WTC11 (cell line): ENCODE measurements around the gene IQCB1. TPM values are rescaled to one million over a fixed set of nuclear protein-coding genes. Genes with fewer than 3 reads are reported as not detected.

Experiments used
- ATAC-seq: fragments of 200-7000 bp; cut with Tn5 transposase; 2 replicates; pipeline ENCODE4 v1.10.0; 2021; ENCODE audit warnings: mild to moderate bottlenecking, moderate library complexity
- CTCF ChIA-PET: fragments of 300-600 bp; sonication (Branson Sonifier 250); formaldehyde crosslinking; loops from one replicate; lab custom pipeline; 2021; ENCODE audit warnings: antibody characterized with exemption; lab: Charles Lee
- POLR2A ChIA-PET: fragments of 350-600 bp; sonication (Branson Sonifier 250); formaldehyde crosslinking; loops from one replicate; lab custom pipeline; 2021; ENCODE audit warnings: antibody characterized with exemption; lab: Charles Lee
- DNase-seq: peaks from one replicate; pipeline ENCODE4 v3.0.0; 2021; ENCODE audit warnings: low spot score
- H3K27ac Mint-ChIP-seq: 2 replicates; pipeline ENCODE4 v1.8.0; 2021; ENCODE audit warnings: mixed read lengths
- H3K27me3 Mint-ChIP-seq: 2 replicates; pipeline ENCODE4 v1.8.0; 2021; ENCODE audit warnings: low read depth, mild to moderate bottlenecking, moderate library complexity, mixed read lengths
- H3K36me3 Mint-ChIP-seq: 2 replicates; pipeline ENCODE4 v1.8.0; 2021; ENCODE audit warnings: mixed read lengths
- H3K4me1 Mint-ChIP-seq: 2 replicates; pipeline ENCODE4 v1.8.0; 2022; ENCODE audit warnings: mixed read lengths
- H3K4me3 Mint-ChIP-seq: 2 replicates; pipeline ENCODE4 v1.8.0; 2021; ENCODE audit warnings: mild to moderate bottlenecking, moderate library complexity, mixed read lengths
- H3K9me3 Mint-ChIP-seq: 2 replicates; pipeline ENCODE4 v1.8.0; 2021; ENCODE audit warnings: mixed read lengths
- E2F1 ChIP-seq: sonication (generic); formaldehyde crosslinking; IDR thresholded peaks from 2 replicates; pipeline ENCODE4 v1.8.0; 2022; ENCODE audit warnings: mild to moderate bottlenecking, missing genetic modification reagents
- EMX1 ChIP-seq: fragments of 250-450 bp; sonication (Bioruptor Pico); IDR thresholded peaks from 2 replicates; pipeline ENCODE4 v1.8.0; 2021; ENCODE audit warnings: mild to moderate bottlenecking
- FOXP1 ChIP-seq: sonication (generic); formaldehyde crosslinking; IDR thresholded peaks from 2 replicates; pipeline ENCODE4 v1.8.0; 2022; ENCODE audit warnings: missing genetic modification reagents, mild to moderate bottlenecking, moderate library complexity, borderline replicate concordance
- GRHL2 ChIP-seq: fragments of 250-450 bp; sonication (Bioruptor Pico); IDR thresholded peaks from 2 replicates; pipeline ENCODE4 v1.8.0; 2022; ENCODE audit warnings: mild to moderate bottlenecking, moderate library complexity; ENCODE audit not compliant: insufficient replicate concordance, severe bottlenecking
- IRF2 ChIP-seq: sonication (generic); formaldehyde crosslinking; IDR thresholded peaks from 2 replicates; pipeline ENCODE4 v1.8.0; 2022; ENCODE audit warnings: low read depth, missing genetic modification reagents, borderline replicate concordance
- JUN ChIP-seq: sonication (generic); formaldehyde crosslinking; IDR thresholded peaks from 2 replicates; pipeline ENCODE4 v1.8.0; 2023; ENCODE audit warnings: mild to moderate bottlenecking, missing genetic modification reagents
- MXD4 ChIP-seq: fragments of 250-450 bp; sonication (Bioruptor Pico); IDR thresholded peaks from 2 replicates; pipeline ENCODE4 v1.8.0; 2021; ENCODE audit warnings: mild to moderate bottlenecking, moderate library complexity, borderline replicate concordance
- NR3C1 ChIP-seq: sonication (generic); formaldehyde crosslinking; conservative IDR thresholded peaks from 2 replicates; pipeline ENCODE4 v1.8.1; 2023; ENCODE audit warnings: low read depth, mild to moderate bottlenecking, missing genetic modification reagents
- USF1 ChIP-seq: sonication (generic); formaldehyde crosslinking; IDR thresholded peaks from 2 replicates; pipeline ENCODE4 v1.8.0; 2022; ENCODE audit warnings: mild to moderate bottlenecking, missing genetic modification reagents
- ZBTB21 ChIP-seq: sonication (generic); formaldehyde crosslinking; IDR thresholded peaks from 2 replicates; pipeline ENCODE4 v1.8.1; 2023; ENCODE audit warnings: mild to moderate bottlenecking, missing genetic modification reagents, borderline replicate concordance
- ZNF121 ChIP-seq: sonication (generic); formaldehyde crosslinking; IDR thresholded peaks from 2 replicates; pipeline ENCODE4 v1.8.0; 2023; ENCODE audit warnings: missing genetic modification reagents
- ZNF232 ChIP-seq: sonication (generic); formaldehyde crosslinking; IDR thresholded peaks from 2 replicates; pipeline ENCODE4 v1.8.0; 2022; ENCODE audit warnings: mild to moderate bottlenecking, missing genetic modification reagents
- ZNF396 ChIP-seq: fragments of 250-450 bp; sonication (Bioruptor Pico); IDR thresholded peaks from 2 replicates; pipeline ENCODE4 v1.8.0; 2021; ENCODE audit warnings: mild to moderate bottlenecking, moderate library complexity, borderline replicate concordance
- ZNF423 ChIP-seq: fragments of 250-450 bp; sonication (Bioruptor Pico); IDR thresholded peaks from 2 replicates; pipeline ENCODE4 v2.1.2; 2022; ENCODE audit warnings: mild to moderate bottlenecking, moderate library complexity
- ZNF671 ChIP-seq: fragments of 250-450 bp; sonication (Bioruptor Pico); IDR thresholded peaks from 2 replicates; pipeline ENCODE4 v1.8.0; 2021; ENCODE audit warnings: mild to moderate bottlenecking
- total RNA-seq: library from RNA; stranded (reverse); gene quantifications from 3 replicates; pipeline ENCODE4 v1.2.3, GENCODE V29; 2021
- TF ChIP-seq, protein P1 (sequence below): sonication (generic); formaldehyde crosslinking; IDR thresholded peaks from 2 replicates; pipeline ENCODE4 v1.8.1; 2022; ENCODE audit warnings: low read depth, missing genetic modification reagents, borderline replicate concordance
- TF ChIP-seq, protein P2 (sequence below): sonication (generic); formaldehyde crosslinking; IDR thresholded peaks from 2 replicates; pipeline ENCODE4 v1.8.1; 2023; ENCODE audit warnings: mild to moderate bottlenecking, missing genetic modification reagents, moderate library complexity
- TF ChIP-seq, protein P3 (sequence below): sonication (generic); formaldehyde crosslinking; IDR thresholded peaks from 2 replicates; pipeline ENCODE4 v1.8.1; 2022; ENCODE audit warnings: missing genetic modification reagents, borderline replicate concordance
- TF ChIP-seq, protein P4 (sequence below): fragments of 200-600 bp; IDR thresholded peaks from 2 replicates; pipeline ENCODE4 v1.8.0; 2022; ENCODE audit warnings: antibody characterized with exemption
- TF ChIP-seq, protein P5 (sequence below): sonication (generic); formaldehyde crosslinking; IDR thresholded peaks from 2 replicates; pipeline ENCODE4 v1.8.0; 2022; ENCODE audit warnings: missing genetic modification reagents
- TF ChIP-seq, protein P6 (sequence below): fragments of 250-450 bp; sonication (Bioruptor Pico); IDR thresholded peaks from 2 replicates; pipeline ENCODE4 v1.9.0; 2021; ENCODE audit warnings: mild to moderate bottlenecking

IQCB1 gene
- total RNA-seq, 1 experiment from 2014 or later, result 30.2 TPM

DNA sequence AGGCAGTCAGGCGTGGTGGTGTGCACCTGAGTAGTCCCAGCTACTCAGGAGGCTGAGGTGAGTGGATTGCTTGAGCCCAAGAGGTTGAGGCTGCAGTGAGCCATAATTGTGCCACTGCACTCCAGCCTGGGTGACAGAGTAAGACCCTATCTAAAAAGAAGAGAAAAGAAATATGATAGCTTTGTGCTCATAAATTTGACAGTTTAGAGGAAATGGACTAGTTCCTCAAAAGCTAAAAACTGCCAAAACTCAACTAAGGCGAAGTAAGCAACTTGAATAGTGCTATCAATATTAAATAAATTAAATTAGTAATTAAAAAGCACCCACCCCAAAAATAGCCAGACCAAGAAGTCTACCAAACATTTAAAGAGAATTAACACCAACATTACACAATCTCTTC lies 34.9 kb upstream of the IQCB1 start (continued):
- TF ChIP-seq ZBTB21 (CRISPR knock-in tag), result no peak
- no peak for TF ChIP-seq EMX1
- TF ChIP-seq E2F1 (CRISPR knock-in tag), result no peak

- H3K27ac Mint-ChIP-seq, result no peak overlapping the region
- H3K27me3 Mint-ChIP-seq, result no peaks in the 10 kb centered on the region
- DNase-seq (no peak), ATAC-seq (no peak)
- H3K4me3 Mint-ChIP-seq, result no peak overlapping the region
- no peaks in the 10 kb centered on the region for H3K4me1 Mint-ChIP-seq
- ChIA-PET CTCF (no interaction called here), POLR2A (no interaction called here)
- H3K9me3 Mint-ChIP-seq, result peaks cover 26% of the 10 kb centered on the region
- H3K36me3 Mint-ChIP-seq, result peaks cover 30% of the 10 kb centered on the region
- TF ChIP-seq FOXP1 (CRISPR knock-in tag) (no peak), JUN (CRISPR knock-in tag) (no peak), ZNF671 (CRISPR knock-in tag) (no peak), GRHL2 (CRISPR knock-in tag) (no peak), USF1 (CRISPR knock-in tag) (no peak), ZNF396 (no peak), ZNF232 (CRISPR knock-in tag) (no peak), NR3C1 (CRISPR knock-in tag) (no peak), ZNF423 (no peak), ZNF121 (CRISPR knock-in tag) (no peak), E2F1 (CRISPR knock-in tag) (no peak), MXD4 (no peak), IRF2 (CRISPR knock-in tag) (no peak)
- TF ChIP-seq, protein P1, sequence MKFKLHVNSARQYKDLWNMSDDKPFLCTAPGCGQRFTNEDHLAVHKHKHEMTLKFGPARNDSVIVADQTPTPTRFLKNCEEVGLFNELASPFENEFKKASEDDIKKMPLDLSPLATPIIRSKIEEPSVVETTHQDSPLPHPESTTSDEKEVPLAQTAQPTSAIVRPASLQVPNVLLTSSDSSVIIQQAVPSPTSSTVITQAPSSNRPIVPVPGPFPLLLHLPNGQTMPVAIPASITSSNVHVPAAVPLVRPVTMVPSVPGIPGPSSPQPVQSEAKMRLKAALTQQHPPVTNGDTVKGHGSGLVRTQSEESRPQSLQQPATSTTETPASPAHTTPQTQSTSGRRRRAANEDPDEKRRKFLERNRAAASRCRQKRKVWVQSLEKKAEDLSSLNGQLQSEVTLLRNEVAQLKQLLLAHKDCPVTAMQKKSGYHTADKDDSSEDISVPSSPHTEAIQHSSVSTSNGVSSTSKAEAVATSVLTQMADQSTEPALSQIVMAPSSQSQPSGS (CRISPR knock-in tag), result no peak
- TF ChIP-seq, protein P2, sequence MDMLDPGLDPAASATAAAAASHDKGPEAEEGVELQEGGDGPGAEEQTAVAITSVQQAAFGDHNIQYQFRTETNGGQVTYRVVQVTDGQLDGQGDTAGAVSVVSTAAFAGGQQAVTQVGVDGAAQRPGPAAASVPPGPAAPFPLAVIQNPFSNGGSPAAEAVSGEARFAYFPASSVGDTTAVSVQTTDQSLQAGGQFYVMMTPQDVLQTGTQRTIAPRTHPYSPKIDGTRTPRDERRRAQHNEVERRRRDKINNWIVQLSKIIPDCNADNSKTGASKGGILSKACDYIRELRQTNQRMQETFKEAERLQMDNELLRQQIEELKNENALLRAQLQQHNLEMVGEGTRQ (CRISPR knock-in tag), result no peak
- TF ChIP-seq, protein P3, sequence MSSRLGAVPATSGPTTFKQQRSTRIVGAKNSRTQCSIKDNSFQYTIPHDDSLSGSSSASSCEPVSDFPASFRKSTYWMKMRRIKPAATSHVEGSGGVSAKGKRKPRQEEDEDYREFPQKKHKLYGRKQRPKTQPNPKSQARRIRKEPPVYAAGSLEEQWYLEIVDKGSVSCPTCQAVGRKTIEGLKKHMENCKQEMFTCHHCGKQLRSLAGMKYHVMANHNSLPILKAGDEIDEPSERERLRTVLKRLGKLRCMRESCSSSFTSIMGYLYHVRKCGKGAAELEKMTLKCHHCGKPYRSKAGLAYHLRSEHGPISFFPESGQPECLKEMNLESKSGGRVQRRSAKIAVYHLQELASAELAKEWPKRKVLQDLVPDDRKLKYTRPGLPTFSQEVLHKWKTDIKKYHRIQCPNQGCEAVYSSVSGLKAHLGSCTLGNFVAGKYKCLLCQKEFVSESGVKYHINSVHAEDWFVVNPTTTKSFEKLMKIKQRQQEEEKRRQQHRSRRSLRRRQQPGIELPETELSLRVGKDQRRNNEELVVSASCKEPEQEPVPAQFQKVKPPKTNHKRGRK, result no peak
- TF ChIP-seq, protein P4, sequence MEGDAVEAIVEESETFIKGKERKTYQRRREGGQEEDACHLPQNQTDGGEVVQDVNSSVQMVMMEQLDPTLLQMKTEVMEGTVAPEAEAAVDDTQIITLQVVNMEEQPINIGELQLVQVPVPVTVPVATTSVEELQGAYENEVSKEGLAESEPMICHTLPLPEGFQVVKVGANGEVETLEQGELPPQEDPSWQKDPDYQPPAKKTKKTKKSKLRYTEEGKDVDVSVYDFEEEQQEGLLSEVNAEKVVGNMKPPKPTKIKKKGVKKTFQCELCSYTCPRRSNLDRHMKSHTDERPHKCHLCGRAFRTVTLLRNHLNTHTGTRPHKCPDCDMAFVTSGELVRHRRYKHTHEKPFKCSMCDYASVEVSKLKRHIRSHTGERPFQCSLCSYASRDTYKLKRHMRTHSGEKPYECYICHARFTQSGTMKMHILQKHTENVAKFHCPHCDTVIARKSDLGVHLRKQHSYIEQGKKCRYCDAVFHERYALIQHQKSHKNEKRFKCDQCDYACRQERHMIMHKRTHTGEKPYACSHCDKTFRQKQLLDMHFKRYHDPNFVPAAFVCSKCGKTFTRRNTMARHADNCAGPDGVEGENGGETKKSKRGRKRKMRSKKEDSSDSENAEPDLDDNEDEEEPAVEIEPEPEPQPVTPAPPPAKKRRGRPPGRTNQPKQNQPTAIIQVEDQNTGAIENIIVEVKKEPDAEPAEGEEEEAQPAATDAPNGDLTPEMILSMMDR, result no peak
- TF ChIP-seq, protein P5, sequence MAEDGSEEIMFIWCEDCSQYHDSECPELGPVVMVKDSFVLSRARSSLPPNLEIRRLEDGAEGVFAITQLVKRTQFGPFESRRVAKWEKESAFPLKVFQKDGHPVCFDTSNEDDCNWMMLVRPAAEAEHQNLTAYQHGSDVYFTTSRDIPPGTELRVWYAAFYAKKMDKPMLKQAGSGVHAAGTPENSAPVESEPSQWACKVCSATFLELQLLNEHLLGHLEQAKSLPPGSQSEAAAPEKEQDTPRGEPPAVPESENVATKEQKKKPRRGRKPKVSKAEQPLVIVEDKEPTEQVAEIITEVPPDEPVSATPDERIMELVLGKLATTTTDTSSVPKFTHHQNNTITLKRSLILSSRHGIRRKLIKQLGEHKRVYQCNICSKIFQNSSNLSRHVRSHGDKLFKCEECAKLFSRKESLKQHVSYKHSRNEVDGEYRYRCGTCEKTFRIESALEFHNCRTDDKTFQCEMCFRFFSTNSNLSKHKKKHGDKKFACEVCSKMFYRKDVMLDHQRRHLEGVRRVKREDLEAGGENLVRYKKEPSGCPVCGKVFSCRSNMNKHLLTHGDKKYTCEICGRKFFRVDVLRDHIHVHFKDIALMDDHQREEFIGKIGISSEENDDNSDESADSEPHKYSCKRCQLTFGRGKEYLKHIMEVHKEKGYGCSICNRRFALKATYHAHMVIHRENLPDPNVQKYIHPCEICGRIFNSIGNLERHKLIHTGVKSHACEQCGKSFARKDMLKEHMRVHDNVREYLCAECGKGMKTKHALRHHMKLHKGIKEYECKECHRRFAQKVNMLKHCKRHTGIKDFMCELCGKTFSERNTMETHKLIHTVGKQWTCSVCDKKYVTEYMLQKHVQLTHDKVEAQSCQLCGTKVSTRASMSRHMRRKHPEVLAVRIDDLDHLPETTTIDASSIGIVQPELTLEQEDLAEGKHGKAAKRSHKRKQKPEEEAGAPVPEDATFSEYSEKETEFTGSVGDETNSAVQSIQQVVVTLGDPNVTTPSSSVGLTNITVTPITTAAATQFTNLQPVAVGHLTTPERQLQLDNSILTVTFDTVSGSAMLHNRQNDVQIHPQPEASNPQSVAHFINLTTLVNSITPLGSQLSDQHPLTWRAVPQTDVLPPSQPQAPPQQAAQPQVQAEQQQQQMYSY (CRISPR knock-in tag), result no peak
- TF ChIP-seq, protein P6, sequence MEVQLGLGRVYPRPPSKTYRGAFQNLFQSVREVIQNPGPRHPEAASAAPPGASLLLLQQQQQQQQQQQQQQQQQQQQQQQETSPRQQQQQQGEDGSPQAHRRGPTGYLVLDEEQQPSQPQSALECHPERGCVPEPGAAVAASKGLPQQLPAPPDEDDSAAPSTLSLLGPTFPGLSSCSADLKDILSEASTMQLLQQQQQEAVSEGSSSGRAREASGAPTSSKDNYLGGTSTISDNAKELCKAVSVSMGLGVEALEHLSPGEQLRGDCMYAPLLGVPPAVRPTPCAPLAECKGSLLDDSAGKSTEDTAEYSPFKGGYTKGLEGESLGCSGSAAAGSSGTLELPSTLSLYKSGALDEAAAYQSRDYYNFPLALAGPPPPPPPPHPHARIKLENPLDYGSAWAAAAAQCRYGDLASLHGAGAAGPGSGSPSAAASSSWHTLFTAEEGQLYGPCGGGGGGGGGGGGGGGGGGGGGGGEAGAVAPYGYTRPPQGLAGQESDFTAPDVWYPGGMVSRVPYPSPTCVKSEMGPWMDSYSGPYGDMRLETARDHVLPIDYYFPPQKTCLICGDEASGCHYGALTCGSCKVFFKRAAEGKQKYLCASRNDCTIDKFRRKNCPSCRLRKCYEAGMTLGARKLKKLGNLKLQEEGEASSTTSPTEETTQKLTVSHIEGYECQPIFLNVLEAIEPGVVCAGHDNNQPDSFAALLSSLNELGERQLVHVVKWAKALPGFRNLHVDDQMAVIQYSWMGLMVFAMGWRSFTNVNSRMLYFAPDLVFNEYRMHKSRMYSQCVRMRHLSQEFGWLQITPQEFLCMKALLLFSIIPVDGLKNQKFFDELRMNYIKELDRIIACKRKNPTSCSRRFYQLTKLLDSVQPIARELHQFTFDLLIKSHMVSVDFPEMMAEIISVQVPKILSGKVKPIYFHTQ (CRISPR knock-in tag), result no peak
Measured at GRCh38 chr3:121863801-121864200, 28.9 kb upstream of the IQCB1 start.
